HG03378 (cell line): ENCODE results near the gene ECHDC1.
"Not testable (repeated sequence)": the region's sequence is repeated elsewhere in the genome, so short reads cannot be mapped to it uniquely, and the experiment has no call there.

Experiments used
- ATAC-seq: cut with Tn5 transposase; IDR thresholded peaks from one replicate; pipeline ENCODE4 v1.9.1; 2021; ENCODE audit warnings: mild to moderate bottlenecking, moderate library complexity; ENCODE audit not compliant: unreplicated experiment

ECHDC1 gene

GRCh38 chr6:127342296-127342945 is 988 bp downstream of the ECHDC1 start:
- ATAC-seq, result peak; percentile 3

GRCh38 chr6:127341471-127342202 is 1.8 kb downstream of the ECHDC1 start:
- peak; percentile 47 for ATAC-seq

GRCh38 chr6:127340171-127340570 is 3.2 kb downstream of the ECHDC1 start:
- no peak for ATAC-seq

- no peak for ATAC-seq
These were observed 4.5 kb downstream of the ECHDC1 start for GRCh38 chr6:127338936-127339335.

- no peak for ATAC-seq
These were observed 10.9 kb downstream of the ECHDC1 start for GRCh38 chr6:127332383-127332961.

GRCh38 chr6:127331256-127331655 is 12.2 kb downstream of the ECHDC1 start:
- ATAC-seq, result not testable (repeated sequence)

DNA sequence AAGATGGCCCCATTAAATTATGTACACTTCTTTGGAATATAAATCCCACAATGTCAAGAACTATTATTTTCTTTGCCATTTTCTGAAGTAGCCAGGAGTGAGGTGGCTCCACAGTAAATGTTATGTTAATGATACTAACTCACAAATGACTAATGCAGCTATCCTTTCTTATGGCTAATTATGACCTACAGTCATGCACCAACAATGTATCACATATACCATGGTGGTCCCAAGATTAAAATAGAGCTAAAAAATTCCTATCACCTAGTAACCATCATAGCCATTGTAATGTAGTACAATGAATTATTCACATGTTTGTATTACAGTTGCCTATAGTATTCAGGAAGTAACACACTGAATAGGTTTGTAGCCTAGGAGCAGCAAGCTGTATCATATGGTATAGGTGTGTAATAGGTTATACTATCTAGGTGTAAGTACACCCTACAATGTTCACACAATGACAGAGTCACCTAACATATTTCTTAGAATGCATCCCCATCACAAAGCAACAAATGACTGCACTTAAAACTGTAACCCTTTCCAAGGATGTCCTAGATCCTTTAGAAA is 15.3 kb downstream of the ECHDC1 start:
- ATAC-seq, result no peak

DNA sequence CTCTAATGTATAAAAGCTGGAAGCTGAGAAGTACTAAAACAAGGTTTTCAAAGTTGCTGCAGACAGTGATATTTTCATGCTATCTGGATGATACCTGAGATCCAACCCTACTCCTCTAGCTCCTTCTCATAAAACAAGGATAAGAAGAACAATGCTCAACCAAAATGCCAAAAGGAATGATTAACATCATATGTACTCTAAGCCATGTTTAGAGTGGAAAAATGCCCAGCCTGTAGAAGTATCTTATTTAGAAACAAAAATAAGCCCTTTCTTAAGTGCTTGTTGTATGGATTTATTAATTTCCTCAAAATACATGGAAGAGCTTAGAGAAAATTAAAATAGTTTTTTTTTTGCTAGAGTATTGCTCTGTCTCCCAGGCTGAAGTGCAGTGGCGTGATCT is 23.7 kb downstream of the ECHDC1 start:
- ATAC-seq, result no peak

DNA sequence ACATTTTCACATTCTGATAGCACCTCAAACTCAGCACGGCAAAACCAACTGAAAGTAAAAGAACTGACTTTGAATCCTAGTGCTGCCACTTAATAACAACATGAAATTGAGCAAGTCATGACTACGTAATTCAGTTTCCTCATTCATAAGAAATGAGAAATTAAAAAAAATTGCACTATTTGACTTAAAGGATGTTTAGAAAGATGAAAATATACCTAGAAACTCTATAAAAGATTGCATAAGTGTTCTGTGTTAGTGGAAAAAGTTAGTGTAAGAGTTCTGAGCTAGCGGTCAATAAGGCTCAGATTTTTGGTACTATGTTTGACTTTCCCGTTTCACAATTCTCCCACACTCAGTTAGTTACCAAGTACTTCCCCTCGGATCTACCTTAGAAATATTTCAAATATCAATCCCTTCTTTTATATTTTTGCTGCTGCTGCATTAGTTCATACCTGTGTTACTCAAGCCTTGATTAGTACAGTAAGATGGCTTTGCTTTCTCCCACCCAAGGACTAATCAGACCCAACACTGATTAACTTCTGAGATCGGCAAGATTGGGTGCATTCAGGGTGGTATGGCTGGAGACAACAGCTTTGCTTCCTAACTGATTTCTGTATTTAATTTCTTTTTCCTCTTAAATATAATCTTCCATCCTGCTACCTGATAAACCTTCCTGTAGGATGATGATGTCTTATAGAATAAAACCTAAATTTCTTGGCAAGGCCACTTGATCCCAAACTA is 25.9 kb downstream of the ECHDC1 start:
- ATAC-seq, result no peak

GRCh38 chr6:127305741-127306140 is 37.7 kb downstream of the ECHDC1 start:
- ATAC-seq, result no peak

GRCh38 chr6:127303917-127304316 is 39.5 kb downstream of the ECHDC1 start:
- ATAC-seq, result no peak

DNA sequence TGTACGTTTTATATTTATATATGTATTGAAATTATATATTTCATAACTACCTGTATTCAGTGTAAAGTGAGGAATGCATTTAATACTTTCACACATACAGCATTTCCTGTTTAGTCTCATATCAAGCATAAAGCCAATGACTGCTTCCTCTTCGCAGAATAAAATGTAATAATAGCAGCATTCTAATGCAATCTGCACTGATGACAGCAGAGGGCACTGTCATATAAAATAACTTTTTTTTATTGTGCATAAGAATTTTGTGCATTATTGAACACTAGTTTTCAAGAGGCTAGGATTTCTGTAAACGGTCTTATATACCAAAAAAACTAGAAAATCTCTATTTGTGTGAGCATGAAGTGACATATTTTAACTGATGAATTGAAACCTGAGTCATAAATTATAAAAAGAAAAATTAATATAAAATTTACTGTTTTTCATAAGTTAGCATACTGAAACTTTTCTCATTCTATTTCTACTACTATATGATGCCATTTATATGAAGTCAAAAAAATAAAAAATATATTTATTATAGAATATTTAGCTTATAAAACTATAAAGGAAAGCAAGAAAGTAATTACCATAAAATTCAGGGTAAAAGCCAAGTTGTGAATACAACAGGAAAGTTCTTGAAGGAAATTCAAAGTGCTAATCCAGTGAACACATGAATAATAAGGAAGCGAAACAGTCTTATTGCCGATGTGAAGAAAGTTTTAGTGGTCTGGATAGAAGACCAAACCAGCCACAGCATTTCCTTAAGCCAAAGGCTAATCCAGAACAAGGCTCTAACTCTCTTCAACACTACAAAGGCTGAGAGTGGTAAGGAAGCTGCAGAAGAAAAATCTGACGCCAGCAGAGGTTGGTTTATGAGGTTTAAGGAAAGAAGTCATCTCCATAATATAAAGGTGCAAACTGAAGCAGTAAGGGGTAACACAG is 40.4 kb downstream of the ECHDC1 start:
- peak; percentile 86 for ATAC-seq

- ATAC-seq, result no peak
These were observed 42.2 kb downstream of the ECHDC1 start for GRCh38 chr6:127301199-127301700.

- ATAC-seq, result no peak
These were observed 43.0 kb downstream of the ECHDC1 start for GRCh38 chr6:127300411-127300810.

- no peak for ATAC-seq
These were observed 43.7 kb downstream of the ECHDC1 start for GRCh38 chr6:127299522-127300240.

DNA sequence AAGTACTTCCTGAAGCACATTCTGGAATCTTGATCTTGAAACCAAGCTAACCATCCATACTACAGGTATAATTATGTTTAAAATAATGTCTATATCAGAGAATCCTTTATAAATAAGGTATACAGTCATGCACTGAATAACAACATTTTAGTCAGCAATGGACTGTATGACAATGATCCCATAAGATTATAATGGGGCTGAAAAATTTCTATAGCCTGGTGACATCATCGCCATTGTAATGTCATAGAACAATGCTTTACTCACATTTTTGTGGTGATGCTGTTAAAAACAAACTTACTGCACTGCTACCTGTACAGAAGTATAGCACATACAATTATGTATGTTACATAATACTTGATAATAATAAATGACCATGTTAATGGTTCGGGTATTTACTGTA is 44.9 kb downstream of the ECHDC1 start:
- ATAC-seq, result no peak

GRCh38 chr6:127297502-127298070 is 45.8 kb downstream of the ECHDC1 start:
- ATAC-seq, result no peak

GRCh38 chr6:127291495-127291894 is 51.9 kb downstream of the ECHDC1 start:
- peak; percentile 93 for ATAC-seq
